NT2/D1 (cell line): ENCODE results near the gene ARMH1.

Source experiments
- YY1 ChIP-seq: IDR thresholded peaks from 2 replicates; pipeline ENCODE4 v1.6.1; 2011; ENCODE audit not compliant: insufficient read length, insufficient read depth
- ZNF274 ChIP-seq: IDR thresholded peaks from 2 replicates; pipeline ENCODE4 v1.6.1; 2011; ENCODE audit warnings: mild to moderate bottlenecking, low read depth, low read length

DNA sequence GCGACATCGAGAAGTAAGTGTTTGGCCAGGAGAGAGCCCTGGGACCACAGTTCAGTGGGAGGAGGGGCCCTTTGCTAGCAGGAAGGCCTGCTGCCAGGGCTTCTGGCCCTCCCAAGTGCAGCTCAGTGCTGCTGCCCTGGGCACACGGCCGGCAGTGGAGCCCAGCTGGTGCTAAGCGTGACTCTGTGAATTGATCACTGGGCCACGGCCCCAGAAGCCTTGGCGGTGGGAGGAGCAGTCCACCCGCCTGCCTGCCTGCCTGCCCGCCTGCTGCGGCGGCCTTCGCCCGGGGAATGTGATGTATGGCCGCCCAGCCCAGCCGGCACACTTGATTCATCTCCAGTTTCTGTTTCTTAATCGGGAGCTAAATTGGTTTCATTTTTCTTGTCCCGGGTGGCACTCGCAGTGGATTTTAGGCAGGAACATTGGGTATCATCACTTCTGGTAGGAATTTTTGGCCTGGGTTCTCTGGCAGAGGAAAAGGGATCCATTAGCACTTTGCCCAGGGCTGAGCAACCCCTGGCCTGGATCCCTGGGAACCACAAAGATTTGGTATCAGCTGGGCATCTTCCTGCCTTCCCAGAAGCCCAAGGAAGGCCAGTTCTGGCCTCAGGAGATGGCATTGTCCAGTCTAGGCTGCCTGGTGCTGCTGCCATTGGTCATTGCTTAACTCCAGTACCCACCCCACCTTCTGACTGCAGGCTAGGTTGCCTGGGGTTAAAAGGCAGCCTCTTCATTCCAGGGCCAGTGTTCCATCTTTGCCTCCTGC lies 28.9 kb upstream of the ARMH1 start:
- no peak for TF ChIP-seq YY1
- no peak for TF ChIP-seq ZNF274
